DMS114 treated with DMSO at 0.1 percent for 48 hours (cell line): ENCODE measurements around the gene YTHDC1.
A peak's percentile ranks its signal among the peaks of the same experiment; 100 is the strongest.
"Not testable (repeated sequence)": the region's sequence is repeated elsewhere in the genome, so short reads cannot be mapped to it uniquely, and the experiment has no call there.

Source experiments
- DNase-seq: peaks from one replicate; lab custom pipeline; 2025; ENCODE audit not compliant: unreplicated experiment; lab: John Stamatoyannopoulos, UW

YTHDC1 gene

GRCh38 chr4:68349649-68350360, at the start of gene YTHDC1:
TSS of gene YTHDC1 (minus strand) at chr4:68350090. CDS start at chr4:68349753, 337 bp downstream.
- DNase-seq, result peak; percentile 76

GRCh38 chr4:68399306-68399705, 49.4 kb upstream of the YTHDC1 start:
- DNase-seq, result no peak

GRCh38 chr4:68396756-68397155, 46.9 kb upstream of the YTHDC1 start:
- no peak for DNase-seq

GRCh38 chr4:68391436-68391835, 41.5 kb upstream of the YTHDC1 start:
- no peak for DNase-seq

- DNase-seq, result no peak
Observed at GRCh38 chr4:68390205-68390935, 40.5 kb upstream of the YTHDC1 start.

- not testable (repeated sequence) for DNase-seq
Observed at GRCh38 chr4:68389386-68389913, 39.6 kb upstream of the YTHDC1 start.

- no peak for DNase-seq
Observed at GRCh38 chr4:68388347-68388865, 38.5 kb upstream of the YTHDC1 start.

- DNase-seq, result no peak
Observed at GRCh38 chr4:68385267-68385666, 35.4 kb upstream of the YTHDC1 start.

GRCh38 chr4:68383115-68383514, 33.2 kb upstream of the YTHDC1 start:
- no peak for DNase-seq

GRCh38 chr4:68378226-68378625, 28.3 kb upstream of the YTHDC1 start:
- DNase-seq, result no peak

- peak; percentile 39 for DNase-seq
Observed at GRCh38 chr4:68375667-68376559, 26.0 kb upstream of the YTHDC1 start.

GRCh38 chr4:68373513-68373912, 23.6 kb upstream of the YTHDC1 start:
- peak; percentile 65 for DNase-seq

- DNase-seq, result no peak
Observed at GRCh38 chr4:68372588-68372987, 22.7 kb upstream of the YTHDC1 start.

GRCh38 chr4:68369142-68369805, 19.4 kb upstream of the YTHDC1 start:
- DNase-seq, result no peak

GRCh38 chr4:68368691-68369131, 18.8 kb upstream of the YTHDC1 start:
- no peak for DNase-seq

- DNase-seq, result no peak
Observed at GRCh38 chr4:68367835-68368234, 17.9 kb upstream of the YTHDC1 start.

- no peak for DNase-seq
Observed at GRCh38 chr4:68366600-68366999, 16.7 kb upstream of the YTHDC1 start.

- no peak for DNase-seq
Observed at GRCh38 chr4:68365068-68365467, 15.2 kb upstream of the YTHDC1 start.

GRCh38 chr4:68361146-68361589, 11.3 kb upstream of the YTHDC1 start:
- DNase-seq, result no peak

- no peak for DNase-seq
Observed at GRCh38 chr4:68360231-68360968, 10.5 kb upstream of the YTHDC1 start.
